Tibial artery (tissue), 4 donors: ENCODE measurements around the gene PLAC8.
"Not testable (repeated sequence)": the region's sequence is repeated elsewhere in the genome, so short reads cannot be mapped to it uniquely, and the experiment has no call there.

Experiments used
- DNase-seq, 2 donors: peaks; one replicate each; pipeline ENCODE4 v3.0.0-alpha.2; 2019
- H3K27ac ChIP-seq, 2 donors: fragments of 200-600 bp; sonication (generic) in 1 of 2; 1 replicate in 1 of 2; 2 replicates in 1 of 2; pipeline ENCODE4 v1.5.1; 2018 to 2019; ENCODE audit warnings: mild to moderate bottlenecking in 1 of 2
- H3K27me3 ChIP-seq, 2 donors: fragments of 200-600 bp; sonication (generic) in 1 of 2; one replicate each; pipeline versions ENCODE4 v1.5.1 to v1.6.0; 2016 to 2019
- H3K36me3 ChIP-seq, 3 donors: fragments of 200-600 bp; sonication (generic) in 2 of 3; one replicate each; pipeline ENCODE4 v1.5.1; 2016 to 2019; ENCODE audit warnings: mild to moderate bottlenecking in 2 of 3
- H3K4me1 ChIP-seq, 4 donors: fragments of 200-600 bp; sonication (generic) in 2 of 4; 1 replicate in 3 of 4; 2 replicates in 1 of 4; pipeline ENCODE4 v1.5.1; 2016 to 2019
- H3K4me3 ChIP-seq, 2 donors: fragments of 200-600 bp; sonication (generic) in 1 of 2; 1 replicate in 1 of 2; 2 replicates in 1 of 2; pipeline ENCODE4 v1.5.1; 2018 to 2019; ENCODE audit warnings: mild to moderate bottlenecking in 2 of 2
- H3K9me3 ChIP-seq, 3 donors: fragments of 200-600 bp; sonication (generic) in 1 of 3; one replicate each; pipeline ENCODE4 v1.5.1; 2016 to 2019
- intact Hi-C: fragments of 100-400 bp; cut with DNase I; formaldehyde crosslinking; loops from one replicate; pipeline ENCODE4 v1.15.0; 2023; ENCODE audit warnings: low total_unique reads
- TF ChIP-seq, protein P1 (sequence below), 2 experiments: fragments of 200-600 bp in 1 of 2; fragments of 450-650 bp in 1 of 2; IDR thresholded peaks; one replicate each; pipeline ENCODE4 v1.5.1; 2017 to 2019; ENCODE audit warnings: antibody characterized with exemption in 2 of 2, mild to moderate bottlenecking in 1 of 2, moderate library complexity in 1 of 2

PLAC8 gene

GRCh38 chr4:83089410-83090157, 24.9 kb downstream of the PLAC8 start:
- Histone ChIP-seq H3K27ac (no peak overlapping the region), H3K36me3 (no peaks in the 10 kb centered on the region)
- intact Hi-C loops: loop anchor here (10.0 kb wide), 1 partner anchor 625 kb away; no protein-coding TSS in a partner anchor

DNA sequence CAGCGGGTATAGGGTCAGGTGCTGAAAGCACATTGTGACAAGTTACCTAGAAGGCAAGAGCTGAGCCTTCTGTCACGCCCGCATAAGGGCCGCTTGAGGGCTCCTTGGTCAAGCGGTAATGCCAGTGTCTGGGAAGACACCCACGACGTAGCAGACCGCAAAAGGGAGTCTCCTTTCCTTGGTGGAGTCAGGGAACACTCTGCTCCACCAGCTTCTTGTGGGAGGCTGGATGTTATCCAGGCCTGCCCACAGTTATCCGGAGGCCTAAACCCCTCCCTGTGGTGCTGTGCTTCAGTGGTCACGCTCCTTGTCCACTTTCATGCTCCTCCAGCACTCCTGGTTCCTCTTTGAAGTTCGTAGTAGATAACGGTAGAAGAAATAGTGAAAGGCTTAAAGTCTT, 29.6 kb downstream of the PLAC8 start:
- not testable (repeated sequence) for DNase-seq, H3K36me3 ChIP-seq, H3K27ac ChIP-seq, H3K27me3 ChIP-seq, H3K9me3 ChIP-seq, H3K4me3 ChIP-seq, H3K4me1 ChIP-seq
- intact Hi-C loops: loop anchor here (10.0 kb wide), 1 partner anchor 620 kb away; no protein-coding TSS in a partner anchor

More at GRCh38 chr4:83089410-83090157, 24.9 kb downstream of the PLAC8 start:
- no peak overlapping the region for H3K4me3 ChIP-seq
- no peak for DNase-seq
- no peaks in the 10 kb centered on the region for H3K4me1 ChIP-seq
- H3K9me3 ChIP-seq: no peaks in the 10 kb centered on the region
- H3K27me3 ChIP-seq: no peaks in the 10 kb centered on the region
- TF ChIP-seq, protein P1, sequence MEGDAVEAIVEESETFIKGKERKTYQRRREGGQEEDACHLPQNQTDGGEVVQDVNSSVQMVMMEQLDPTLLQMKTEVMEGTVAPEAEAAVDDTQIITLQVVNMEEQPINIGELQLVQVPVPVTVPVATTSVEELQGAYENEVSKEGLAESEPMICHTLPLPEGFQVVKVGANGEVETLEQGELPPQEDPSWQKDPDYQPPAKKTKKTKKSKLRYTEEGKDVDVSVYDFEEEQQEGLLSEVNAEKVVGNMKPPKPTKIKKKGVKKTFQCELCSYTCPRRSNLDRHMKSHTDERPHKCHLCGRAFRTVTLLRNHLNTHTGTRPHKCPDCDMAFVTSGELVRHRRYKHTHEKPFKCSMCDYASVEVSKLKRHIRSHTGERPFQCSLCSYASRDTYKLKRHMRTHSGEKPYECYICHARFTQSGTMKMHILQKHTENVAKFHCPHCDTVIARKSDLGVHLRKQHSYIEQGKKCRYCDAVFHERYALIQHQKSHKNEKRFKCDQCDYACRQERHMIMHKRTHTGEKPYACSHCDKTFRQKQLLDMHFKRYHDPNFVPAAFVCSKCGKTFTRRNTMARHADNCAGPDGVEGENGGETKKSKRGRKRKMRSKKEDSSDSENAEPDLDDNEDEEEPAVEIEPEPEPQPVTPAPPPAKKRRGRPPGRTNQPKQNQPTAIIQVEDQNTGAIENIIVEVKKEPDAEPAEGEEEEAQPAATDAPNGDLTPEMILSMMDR (IDR thresholded peaks at IDR 0.05): no peak

DNA sequence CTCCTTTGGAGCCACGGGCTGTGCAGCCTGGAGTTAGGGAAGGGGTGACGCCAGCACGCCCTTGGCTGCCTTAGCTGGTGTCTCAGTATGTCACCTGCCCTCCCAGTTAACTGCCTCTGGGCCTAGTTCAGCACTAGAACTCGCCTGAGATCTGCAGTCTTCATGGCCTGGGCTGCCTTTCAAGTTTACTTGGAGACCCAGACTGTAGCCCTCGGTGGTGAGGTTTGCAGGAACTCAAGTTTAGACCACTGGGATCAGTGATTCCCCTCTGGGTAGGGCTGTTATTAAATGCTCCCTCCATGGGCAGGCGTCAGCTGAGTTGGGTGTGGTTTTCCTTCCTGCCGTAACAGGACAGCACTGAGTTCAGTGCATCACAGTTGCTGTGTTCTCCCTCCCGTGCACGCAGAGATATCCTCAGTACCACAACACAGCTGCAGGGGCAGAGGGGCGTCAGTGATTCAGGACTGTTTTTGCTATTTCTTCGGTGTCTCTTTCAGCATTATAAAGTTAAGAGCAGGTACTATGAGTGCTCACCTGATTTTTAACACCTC, 30.5 kb downstream of the PLAC8 start:
- Histone ChIP-seq H3K4me1 (no peaks in the 10 kb centered on the region), H3K9me3 (no peaks in the 10 kb centered on the region), H3K36me3 (no peaks in the 10 kb centered on the region), H3K27me3 (no peaks in the 10 kb centered on the region), H3K27ac (no peak overlapping the region), H3K4me3 (no peak overlapping the region)
- TF ChIP-seq, protein P1 (IDR thresholded peaks at IDR 0.05): no peak
- no peak for DNase-seq
- intact Hi-C loops: loop anchor here (10.0 kb wide), 1 partner anchor 619 kb away; no protein-coding TSS in a partner anchor

- no peaks in the 10 kb centered on the region for H3K27me3 ChIP-seq
- no peaks in the 10 kb centered on the region for H3K36me3 ChIP-seq
- intact Hi-C loops: loop anchor here (10.0 kb wide), 1 partner anchor 618 kb away; no protein-coding TSS in a partner anchor
- no peaks in the 10 kb centered on the region for H3K9me3 ChIP-seq
- H3K27ac ChIP-seq: no peak overlapping the region
- DNase-seq: no peak
- no peaks in the 10 kb centered on the region for H3K4me1 ChIP-seq
- H3K4me3 ChIP-seq: no peak overlapping the region
- TF ChIP-seq, protein P1 (IDR thresholded peaks at IDR 0.05): no peak
Observed at GRCh38 chr4:83082777-83083176, 31.8 kb downstream of the PLAC8 start.

GRCh38 chr4:83080561-83080960, 34.0 kb downstream of the PLAC8 start:
- H3K4me1 ChIP-seq: no peaks in the 10 kb centered on the region
- H3K27me3 ChIP-seq: no peaks in the 10 kb centered on the region
- DNase-seq: no peak
- no peak overlapping the region for H3K27ac ChIP-seq
- TF ChIP-seq, protein P1 (IDR thresholded peaks at IDR 0.05): no peak
- H3K36me3 ChIP-seq: peaks cover 10% of the 10 kb centered on the region in 3 donors
- intact Hi-C loops: loop anchor here (10.0 kb wide), 1 partner anchor 616 kb away; no protein-coding TSS in a partner anchor
- no peak overlapping the region for H3K4me3 ChIP-seq
- no peaks in the 10 kb centered on the region for H3K9me3 ChIP-seq
